Purkinje cell (primary cell): Measurements from ENCODE around the gene EPG5. TPM values are rescaled to one million over a fixed set of nuclear protein-coding genes. Genes with fewer than 3 reads are reported as not detected.

ENCODE experiments used
- polyA plus RNA-seq: library from polyadenylated mRNA; unstranded; fragments of >200 nt; fragmentation: Nextera tagmentation; gene quantifications from 2 replicates; pipeline ENCODE4 v1.2.1, GENCODE V29; 2014

Gene EPG5, protein sequence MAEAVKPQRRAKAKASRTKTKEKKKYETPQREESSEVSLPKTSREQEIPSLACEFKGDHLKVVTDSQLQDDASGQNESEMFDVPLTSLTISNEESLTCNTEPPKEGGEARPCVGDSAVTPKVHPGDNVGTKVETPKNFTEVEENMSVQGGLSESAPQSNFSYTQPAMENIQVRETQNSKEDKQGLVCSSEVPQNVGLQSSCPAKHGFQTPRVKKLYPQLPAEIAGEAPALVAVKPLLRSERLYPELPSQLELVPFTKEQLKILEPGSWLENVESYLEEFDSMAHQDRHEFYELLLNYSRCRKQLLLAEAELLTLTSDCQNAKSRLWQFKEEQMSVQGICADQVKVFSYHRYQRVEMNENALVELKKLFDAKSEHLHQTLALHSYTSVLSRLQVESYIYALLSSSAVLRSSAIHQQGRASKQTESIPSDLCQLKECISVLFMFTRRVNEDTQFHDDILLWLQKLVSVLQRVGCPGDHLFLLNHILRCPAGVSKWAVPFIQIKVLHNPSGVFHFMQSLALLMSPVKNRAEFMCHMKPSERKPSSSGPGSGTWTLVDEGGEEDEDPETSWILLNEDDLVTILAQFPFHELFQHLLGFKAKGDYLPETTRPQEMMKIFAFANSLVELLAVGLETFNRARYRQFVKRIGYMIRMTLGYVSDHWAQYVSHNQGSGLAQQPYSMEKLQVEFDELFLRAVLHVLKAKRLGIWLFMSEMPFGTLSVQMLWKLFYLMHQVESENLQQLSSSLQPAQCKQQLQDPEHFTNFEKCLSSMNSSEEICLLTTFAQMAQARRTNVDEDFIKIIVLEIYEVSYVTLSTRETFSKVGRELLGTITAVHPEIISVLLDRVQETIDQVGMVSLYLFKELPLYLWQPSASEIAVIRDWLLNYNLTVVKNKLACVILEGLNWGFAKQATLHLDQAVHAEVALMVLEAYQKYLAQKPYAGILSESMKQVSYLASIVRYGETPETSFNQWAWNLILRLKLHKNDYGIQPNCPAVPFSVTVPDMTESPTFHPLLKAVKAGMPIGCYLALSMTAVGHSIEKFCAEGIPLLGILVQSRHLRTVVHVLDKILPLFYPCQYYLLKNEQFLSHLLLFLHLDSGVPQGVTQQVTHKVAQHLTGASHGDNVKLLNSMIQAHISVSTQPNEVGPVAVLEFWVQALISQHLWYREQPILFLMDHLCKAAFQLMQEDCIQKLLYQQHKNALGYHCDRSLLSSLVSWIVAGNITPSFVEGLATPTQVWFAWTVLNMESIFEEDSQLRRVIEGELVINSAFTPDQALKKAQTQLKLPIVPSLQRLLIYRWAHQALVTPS (N-terminal part only)
- polyA plus RNA-seq, result 7.8 and 10.7 TPM in 2 replicates

DNA sequence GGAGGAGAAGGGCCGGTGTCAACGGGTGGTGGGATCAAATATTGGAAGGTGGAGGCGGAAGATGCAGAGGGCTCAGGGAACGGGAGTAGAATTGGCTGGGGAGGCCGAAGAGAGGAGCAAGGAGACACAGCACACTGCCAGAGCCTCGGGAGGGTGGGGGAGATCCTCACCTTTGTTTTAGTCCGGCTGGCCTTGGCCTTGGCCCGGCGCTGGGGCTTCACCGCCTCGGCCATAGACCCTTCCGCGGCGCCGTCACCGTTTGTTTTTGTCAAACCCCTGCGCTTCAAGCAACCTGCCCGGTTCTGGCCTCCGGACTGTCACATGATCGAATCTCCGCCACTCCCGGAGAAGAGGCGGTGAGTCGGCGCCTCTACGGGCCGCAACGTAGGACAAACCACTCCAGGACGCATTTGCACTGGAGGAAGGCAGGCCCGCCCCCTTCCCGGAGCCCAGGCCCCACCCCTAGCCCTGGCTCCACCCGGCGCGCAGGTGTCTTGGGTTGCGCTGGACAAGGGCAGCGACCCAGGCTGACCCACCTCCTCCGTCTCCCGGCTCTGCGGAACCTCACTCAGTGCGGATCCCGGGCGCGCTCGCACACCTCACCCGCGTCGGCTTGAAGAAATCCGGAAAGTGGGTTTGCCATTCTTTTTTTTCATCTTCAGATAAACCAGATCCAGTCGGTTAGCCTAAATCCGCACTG, at the start of gene EPG5:
Gene EPG5 (minus strand): TSS at position 323 of the 700 bp plus-strand sequence. CDS start 90 bp downstream, at position 233.

DNA sequence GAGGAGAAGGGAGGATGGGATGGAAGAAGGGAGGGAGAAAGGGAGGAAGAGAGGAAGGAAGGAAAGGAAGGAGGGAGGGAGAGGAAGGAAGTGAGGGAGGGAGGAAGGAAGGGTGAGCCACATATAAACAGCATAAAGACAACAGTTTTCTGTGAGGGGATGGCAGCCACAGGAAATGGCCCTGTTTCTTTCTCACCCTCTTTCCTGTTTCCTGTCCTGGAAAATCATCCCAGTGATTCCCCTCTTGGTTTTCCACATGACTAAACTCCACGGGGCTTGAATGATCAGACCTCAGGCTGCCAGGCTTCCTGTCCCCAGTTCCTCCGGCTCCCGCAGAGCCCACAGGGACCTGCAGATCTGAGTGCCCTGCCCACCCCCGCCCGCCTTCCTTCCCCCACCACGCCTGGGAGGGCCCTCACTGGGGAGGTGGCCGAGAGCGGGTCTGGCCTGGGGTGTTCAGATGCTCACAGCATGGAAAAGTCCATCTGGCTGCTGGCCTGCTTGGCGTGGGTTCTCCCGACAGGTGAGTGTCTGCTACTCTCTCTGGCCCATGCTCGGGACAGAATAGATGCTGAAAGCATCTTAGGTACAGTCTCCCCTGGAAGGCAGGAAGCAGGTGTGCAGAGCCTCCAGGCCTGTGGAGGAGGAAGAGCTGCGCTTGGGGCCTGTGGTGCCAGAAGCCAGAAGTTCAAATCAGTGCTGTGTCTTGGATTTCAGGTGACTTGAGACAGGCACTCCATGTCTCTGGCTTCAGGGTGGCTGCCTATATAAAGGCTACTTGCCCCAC, 141.7 kb downstream of the EPG5 start, which contains the start of gene SIGLEC15:
Gene SIGLEC15 (plus strand): TSS at position 418 of the 787 bp plus-strand sequence. CDS start 54 bp downstream, at position 472.

Other genes starting within 250 kb of the EPG5 start
- gene SLC14A1, start 243.1 kb downstream of the EPG5 start, polyA plus RNA-seq, result 0.87 TPM in 1 of 2 replicates, not detected in the other
- gene SIGLEC15, start 141.7 kb downstream of the EPG5 start, polyA plus RNA-seq, result not detected in 2 replicates
- gene PSTPIP2, start 104.9 kb upstream of the EPG5 start, polyA plus RNA-seq, result 1.6 and 2.1 TPM in 2 replicates
- 938 and 986 TPM in 2 replicates for gene ATP5F1A, start 131.0 kb upstream of the EPG5 start, polyA plus RNA-seq
- 16.2 and 38.0 TPM in 2 replicates for gene HAUS1, start 137.1 kb upstream of the EPG5 start, polyA plus RNA-seq